GM06990 (cell line): Measurements from ENCODE around the gene SNAPC2.

Experiments
- DNase-seq: peaks from one replicate; pipeline ENCODE4 v3.0.0-alpha.2; 2011; ENCODE audit not compliant: insufficient read length; ENCODE audit errors: extremely low read depth
- H3K27me3 ChIP-seq: replicated peaks from 2 replicates; pipeline ENCODE4 v1.6.0; 2011; ENCODE audit warnings: low read length; ENCODE audit not compliant: control insufficient read depth, insufficient read depth
- H3K36me3 ChIP-seq: 2 replicates; pipeline ENCODE4 v1.5.1; 2011; ENCODE audit warnings: low read length; ENCODE audit not compliant: control insufficient read depth, insufficient read depth
- H3K4me3 ChIP-seq: replicated peaks from 2 replicates; pipeline ENCODE4 v1.5.1; 2011; ENCODE audit warnings: low read depth, mild to moderate bottlenecking, control low read depth, low read length
- CTCF ChIP-seq: IDR thresholded peaks from 2 replicates; pipeline ENCODE4 v1.5.1; 2011; ENCODE audit warnings: low read length, control low read depth, mild to moderate bottlenecking, inconsistent platforms; ENCODE audit not compliant: insufficient read depth, poor library complexity, severe bottlenecking

SNAPC2 gene

GRCh38 chr19:7940841-7941240 lies 20.7 kb downstream of the SNAPC2 start:
- no peak overlapping the region for H3K4me3 ChIP-seq
- H3K36me3 ChIP-seq: peaks cover 7% of the 10 kb centered on the region
- H3K27me3 ChIP-seq: no peaks in the 10 kb centered on the region
- DNase-seq: no peak
- TF ChIP-seq CTCF: no peak

- no peak for TF ChIP-seq CTCF
- Histone ChIP-seq H3K4me3 (peak overlapping the region; percentile 85), H3K27me3 (no peaks in the 10 kb centered on the region), H3K36me3 (peaks cover 7% of the 10 kb centered on the region)
- no peak for DNase-seq
Observed at GRCh38 chr19:7941895-7942596, 21.9 kb downstream of the SNAPC2 start.

- no peak for TF ChIP-seq CTCF
- peak overlapping the region; percentile 85 for H3K4me3 ChIP-seq
- no peak for DNase-seq
- H3K36me3 ChIP-seq: peaks cover 4% of the 10 kb centered on the region
- H3K27me3 ChIP-seq: no peaks in the 10 kb centered on the region
Observed at GRCh38 chr19:7942981-7943443, 22.9 kb downstream of the SNAPC2 start.

- peak within 1 kb of the TSS; percentile 85 for H3K4me3 ChIP-seq
- DNase-seq: peak; percentile 98
- no peak for TF ChIP-seq CTCF
- H3K36me3 ChIP-seq: peaks cover 4% of the 10 kb centered on the region
- no peaks in the 10 kb centered on the region for H3K27me3 ChIP-seq
Observed at GRCh38 chr19:7943444-7944176, 23.5 kb downstream of the SNAPC2 start, which contains the start of gene TIMM44. Gene TIMM44, minus strand, starts transcription at chr19:7943666. Its CDS starts 15 bp downstream, at chr19:7943651.

GRCh38 chr19:7944177-7944761 lies 24.1 kb downstream of the SNAPC2 start:
- peaks cover 4% of the 10 kb centered on the region for H3K36me3 ChIP-seq
- DNase-seq: no peak
- H3K4me3 ChIP-seq: peak overlapping the region; percentile 64
- no peaks in the 10 kb centered on the region for H3K27me3 ChIP-seq
- TF ChIP-seq CTCF: peak; percentile 80
